Measurements from ENCODE around the gene MN1. TPM values are rescaled to one million over a fixed set of nuclear protein-coding genes. Genes with fewer than 3 reads are reported as not detected.
A peak's percentile ranks its signal among the peaks of the same experiment; 100 is the strongest.

MN1 gene
- polyA plus RNA-seq, 12 donors = 10.6 to 27.6 (median 16.2) TPM; not detected in 1

DNA sequence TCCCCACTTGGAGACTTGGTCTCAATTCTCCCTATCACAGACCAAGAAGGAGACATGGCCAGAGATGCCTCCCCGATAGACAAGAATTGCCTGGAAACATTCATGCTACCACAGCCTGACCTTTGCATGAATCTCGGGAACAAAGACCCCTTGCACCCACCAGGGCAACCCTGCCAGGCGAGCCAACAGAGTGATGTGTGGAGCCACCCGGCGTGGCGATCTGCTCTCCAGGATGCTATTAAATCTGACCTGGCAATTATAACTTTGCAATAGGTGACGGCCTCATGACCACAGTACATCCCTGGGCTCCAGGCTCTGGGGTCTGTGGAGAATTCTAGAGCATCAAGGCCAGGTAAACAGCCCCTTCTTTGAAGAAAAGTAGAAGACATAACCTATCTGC is 31.1 kb upstream of the MN1 start:
- DNase-seq = no peak

DNA sequence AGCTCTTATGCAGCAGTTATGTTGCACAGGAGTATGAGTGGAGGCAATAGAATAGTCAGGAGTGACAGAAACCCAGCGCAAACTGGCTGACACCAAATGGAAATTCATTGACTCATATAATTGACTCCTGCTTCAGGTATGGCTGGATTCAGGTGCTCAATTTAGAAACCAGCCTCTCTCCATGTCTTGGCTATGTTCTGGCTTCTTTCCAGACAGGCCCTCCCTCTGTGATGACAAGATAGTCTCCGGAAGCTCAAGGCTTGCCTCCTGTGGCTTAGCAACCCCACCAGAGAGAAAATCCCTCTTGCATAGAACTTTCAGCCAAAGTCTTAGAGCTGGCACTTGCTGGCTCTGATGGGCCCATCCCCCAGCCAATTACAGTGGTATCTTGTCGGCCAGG is 28.1 kb upstream of the MN1 start:
- DNase-seq = no peak

DNA sequence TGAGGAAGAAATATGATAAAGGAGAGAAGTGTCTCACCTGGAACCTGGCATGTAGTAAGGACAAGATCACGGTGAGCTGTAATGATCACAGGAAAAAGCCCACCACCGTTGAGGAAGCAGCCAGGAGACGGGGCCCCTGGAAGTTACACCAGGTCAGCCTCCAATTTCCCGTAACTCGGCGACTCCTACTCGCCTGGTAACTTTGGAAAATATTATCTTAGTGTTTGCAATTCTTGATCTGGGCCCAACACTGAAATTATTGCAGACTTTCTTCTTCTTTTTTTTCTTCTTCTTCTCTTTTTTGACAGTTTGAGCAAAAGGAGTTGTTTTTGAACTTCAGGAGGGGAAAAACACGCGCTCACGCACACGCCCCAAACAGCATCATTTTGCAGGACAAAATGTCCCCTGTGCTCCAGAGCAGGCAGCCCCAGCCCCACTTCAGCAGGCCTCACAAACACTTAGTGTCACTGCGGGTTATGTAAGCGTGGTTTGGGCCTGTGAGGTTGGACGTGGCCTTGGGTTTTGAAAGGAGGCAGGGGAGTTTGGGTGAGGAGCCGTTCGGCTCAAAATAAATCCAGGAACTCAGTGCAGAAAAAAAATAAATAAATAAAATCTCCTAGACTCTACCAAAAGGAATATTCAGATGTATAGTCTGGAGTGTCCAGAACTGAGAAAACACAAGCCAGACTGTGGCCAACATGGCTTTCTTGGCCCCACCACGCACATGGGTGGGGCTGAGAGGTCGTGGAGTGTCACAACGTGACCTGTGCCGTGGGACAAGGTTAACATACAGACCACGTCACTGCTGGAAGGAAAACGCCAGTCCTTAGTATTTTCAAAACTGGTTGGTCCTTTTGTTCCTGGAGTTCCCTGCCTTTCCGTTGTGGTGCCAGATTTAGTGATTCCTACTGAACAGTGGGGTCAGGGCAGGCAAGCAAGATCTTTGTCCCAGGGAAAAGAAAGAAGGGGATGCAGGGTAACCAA is 26.3 kb upstream of the MN1 start:
- no peak for DNase-seq

DNA sequence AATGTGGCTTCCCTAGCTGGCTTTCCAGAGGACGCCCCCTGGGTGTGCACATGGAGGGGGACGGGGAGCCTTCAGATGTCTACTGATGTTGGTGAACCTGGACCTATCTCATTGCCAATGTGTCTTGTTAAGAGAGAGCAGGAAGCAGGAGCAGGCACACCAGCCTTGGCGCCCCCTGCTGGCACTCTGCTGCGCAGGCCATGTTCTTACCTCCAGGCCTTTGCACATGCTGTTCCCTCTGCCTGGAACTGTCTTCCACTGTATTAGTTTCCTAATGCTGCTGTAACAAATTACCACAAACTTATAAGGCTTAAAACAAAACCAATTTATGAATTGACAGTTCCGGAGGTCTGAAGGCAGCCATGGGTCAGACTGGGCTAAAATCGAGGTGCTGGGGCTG is 23.6 kb upstream of the MN1 start:
- DNase-seq = no peak

DNA sequence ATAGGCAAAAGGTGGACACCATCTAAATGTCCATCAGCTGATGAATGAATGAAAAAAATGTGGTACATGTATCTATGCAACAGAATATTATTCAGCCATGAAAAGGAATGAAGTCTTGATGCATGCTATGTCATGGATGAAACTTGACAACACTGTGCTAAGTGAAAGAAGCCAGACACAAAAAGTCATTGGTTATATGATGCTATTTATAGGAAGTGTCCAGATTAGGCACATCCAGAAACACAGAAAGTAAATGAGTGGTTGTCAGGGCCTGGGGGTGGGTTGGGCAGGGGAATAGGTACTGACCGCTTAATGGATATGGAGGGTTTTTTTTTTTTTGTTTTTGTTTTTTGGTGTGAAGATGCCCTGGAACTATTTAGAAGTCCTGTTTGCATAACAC is 21.7 kb upstream of the MN1 start:
- DNase-seq = no peak

DNA sequence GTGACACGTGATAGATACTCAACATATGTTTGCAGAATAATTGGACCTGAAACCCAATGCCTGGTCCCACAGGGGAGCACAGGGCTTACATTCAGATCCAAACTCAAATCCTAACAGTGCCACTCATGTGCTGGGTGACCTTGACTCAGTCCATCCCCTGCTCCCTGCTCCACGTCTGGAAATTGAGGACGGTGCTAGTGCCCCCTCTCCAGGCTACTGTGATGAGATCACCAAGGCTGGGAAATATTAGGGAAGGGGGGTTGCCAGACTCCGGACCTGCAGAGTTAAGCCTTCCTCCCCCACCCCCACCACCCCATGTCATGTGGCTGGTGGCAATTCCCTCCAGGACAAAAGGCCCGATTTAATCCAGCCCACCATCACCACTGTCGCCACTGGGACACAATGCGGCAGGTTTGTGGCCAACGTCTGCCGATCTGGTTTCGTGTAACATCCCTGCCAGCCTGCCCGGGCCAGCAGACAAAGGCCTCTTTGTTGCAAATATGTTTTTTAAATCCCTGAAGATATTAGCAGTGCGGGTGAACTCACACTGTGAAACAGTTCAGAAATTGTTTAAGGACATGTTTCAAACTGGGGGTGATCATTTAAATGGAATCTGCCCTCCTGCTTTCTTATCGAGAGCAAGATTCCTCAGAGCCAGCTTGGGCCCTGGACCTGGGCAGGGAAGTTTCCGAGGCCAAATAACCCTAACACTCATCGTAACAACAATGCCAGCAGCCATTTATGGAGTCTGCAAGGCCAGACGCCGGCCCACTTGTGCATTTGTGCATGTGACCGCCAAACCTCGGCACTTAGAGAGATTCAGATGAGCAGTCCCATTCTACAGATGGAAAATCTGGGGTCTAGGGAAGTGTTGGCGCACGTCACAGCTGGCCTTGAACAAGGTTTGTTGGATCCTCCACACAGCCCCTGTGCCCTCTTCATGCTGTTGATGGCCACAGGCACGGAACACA is 19.6 kb upstream of the MN1 start:
- no peak for DNase-seq

DNA sequence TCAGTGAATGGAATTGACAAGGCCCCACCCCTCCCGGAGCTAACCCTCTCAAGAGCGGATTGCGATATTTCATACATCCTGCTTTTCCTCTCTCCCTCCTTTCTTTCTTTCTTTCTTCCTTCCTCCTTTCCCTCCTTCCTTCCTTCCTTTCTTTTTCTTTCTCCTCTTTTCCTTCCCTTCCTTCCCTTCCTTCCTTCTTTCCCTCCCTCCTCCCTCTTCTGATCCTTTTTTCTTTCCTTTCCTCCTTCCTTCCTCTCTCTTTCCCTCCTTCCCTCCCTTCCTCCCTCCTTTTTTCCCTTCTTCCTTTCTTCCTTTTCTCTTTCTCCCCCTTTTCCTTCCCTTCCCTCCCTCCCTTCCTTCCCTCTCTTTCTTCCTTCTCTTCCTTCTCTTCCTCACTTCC is 15.0 kb upstream of the MN1 start:
- no peak for DNase-seq

DNA sequence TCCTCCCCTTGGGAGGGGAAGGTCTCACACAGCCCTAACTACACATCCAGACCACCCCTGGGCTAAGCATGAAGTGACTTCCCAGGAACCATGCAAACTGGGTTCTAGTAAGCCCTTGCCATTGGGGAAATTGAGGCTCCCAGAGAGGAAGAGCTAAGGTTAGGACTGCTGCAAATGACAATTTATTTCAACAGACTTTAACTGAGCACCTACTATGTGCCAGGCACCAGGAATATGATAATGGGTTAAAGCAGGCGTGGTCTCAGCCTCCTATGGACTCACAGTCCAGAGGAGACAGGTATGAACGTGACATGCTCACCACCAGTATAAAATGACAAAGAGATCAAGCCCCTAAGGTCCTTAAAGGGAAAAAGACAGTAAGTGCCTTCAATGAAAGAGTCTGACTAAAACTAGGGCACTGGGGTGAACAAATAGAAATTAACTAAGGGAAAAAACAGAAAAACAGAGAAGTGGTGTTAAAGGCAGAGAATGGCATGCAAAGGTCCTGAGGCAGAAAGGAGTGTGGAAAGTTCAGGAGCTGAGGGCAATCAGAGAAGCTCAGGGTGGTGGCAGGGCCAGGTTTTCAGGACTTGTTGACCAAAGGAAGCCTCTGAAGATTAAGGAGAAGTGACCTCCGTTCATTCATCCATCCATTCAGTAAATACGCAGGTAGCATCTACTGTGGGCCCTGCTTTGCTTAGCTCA is 14.4 kb upstream of the MN1 start:
- no peak for DNase-seq

DNA sequence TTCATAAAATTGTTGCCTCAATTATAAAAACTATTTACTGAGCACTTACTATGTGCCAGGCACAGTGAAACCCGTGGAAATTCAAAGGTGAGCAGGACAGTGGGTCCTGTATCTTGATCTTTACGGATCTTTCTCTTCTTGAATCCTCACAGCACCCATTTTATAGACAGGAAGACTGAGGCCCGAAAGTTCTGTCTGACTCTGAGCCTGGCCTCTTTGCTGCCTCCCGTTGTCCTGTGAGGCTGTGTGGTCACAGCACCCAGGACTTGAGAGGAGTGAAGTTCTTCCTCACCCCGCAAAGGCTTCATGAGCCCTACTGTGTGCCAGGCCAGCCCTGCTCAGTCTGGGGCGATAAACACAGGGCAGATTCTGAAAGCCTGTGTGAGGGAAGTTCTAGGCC is 13.4 kb upstream of the MN1 start:
- no peak for DNase-seq

DNA sequence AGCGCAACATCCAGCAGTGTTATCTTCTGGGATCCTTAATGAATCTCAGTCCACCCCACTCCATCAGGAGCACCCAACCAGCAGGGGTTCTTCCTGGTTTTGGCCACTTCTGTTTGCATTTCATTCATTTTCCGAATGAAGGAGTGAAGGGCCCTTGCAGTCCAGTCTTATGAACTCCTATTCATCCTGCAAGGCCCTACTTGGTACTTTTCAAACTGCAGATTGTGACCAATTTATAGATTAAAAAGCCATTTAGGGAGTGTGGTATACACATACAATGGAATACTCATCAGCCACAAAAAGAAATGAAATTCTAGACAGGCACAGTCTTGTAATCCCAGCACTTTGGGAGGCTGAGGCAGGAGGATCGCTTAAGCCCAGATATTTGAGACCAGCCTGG is 10.2 kb upstream of the MN1 start:
- no peak for DNase-seq

DNA sequence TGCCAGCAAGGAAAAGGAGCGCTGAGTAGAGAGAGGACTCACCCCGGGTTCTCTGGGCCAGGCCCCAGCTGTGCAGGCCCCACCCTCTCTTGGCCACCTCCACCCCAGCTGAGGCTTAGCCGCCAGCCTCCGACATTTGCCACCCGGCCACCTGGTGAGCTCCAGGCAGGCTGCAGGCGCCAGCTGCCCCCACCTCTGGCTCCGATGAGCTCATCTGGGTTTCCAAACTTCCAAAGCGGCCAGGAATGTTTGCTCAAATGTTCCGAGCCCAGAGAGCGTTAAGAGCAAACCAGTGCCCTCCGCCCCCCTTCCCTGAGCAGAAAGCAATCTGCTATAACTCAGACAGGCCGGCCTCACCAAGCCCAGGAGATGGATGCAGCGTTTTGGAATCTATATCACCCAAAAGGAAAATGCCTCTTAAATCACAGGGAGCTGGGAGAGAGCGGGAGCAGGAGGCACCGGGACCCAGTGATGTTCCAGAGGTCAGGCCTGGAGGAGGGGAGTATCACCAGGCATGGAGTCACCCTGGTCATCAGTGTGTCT is 9.1 kb upstream of the MN1 start:
- peak; percentile 84 for DNase-seq

DNA sequence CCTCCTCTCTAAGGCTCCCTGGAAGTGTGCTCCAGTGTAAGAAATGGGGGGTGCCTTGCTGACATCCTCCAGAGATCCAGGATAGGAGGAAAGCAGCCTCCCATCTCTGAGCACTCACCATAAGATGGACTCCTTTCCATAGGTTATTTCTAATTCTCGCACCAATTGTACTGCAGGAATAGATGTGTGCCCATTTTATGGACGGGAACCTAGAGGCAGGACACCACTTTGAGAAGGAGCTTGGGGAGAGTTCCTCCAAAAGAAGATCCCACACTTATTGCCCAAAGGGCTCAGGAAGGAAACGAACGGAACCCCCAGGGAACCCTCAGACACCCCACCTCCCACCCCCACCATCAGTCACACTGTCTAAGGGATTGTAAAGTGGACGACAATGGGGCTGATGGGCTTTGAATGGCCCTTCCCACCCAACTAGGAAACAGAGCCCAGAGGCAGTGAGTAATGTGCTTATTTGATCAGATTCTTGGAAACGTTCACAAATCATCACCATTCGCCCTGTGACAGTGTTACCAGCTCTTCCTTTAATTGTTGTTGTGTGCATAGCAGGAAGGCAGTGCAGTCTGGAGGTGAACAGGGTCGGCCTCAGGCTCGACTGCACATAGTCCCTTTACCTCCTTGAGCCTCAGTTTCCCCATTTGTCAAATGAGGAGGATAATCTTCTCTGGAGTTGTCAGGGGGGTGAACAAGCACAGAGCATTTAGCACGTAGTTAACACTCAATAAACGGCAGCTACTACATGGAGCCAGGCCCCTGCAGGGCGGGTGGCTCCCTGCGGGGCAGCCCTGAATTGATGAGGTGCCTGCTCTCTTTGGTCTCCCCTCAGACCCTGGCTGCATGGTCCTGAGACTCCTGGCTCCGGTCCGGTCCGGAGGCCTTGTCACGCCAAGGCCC is 8.4 kb upstream of the MN1 start:
- DNase-seq = no peak

DNA sequence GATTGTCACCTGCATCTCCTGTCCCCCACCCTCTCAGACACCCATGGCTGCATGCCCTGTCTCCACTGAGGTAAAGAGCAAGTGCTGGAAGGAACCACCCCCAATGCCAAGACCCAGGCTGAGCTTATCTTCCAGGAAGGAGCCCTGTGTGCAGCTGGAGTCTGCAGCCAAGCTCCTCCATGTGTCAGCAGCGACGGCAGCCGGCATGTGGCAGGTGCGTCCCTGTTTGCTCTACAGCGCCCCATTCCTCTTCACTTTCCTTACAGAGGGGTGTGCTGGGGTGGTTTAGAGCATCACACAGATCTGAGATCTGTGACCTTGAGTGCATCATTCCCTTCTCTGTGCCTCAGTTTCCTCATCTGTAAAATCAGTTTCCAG is 7.7 kb upstream of the MN1 start:
- no peak for DNase-seq

DNA sequence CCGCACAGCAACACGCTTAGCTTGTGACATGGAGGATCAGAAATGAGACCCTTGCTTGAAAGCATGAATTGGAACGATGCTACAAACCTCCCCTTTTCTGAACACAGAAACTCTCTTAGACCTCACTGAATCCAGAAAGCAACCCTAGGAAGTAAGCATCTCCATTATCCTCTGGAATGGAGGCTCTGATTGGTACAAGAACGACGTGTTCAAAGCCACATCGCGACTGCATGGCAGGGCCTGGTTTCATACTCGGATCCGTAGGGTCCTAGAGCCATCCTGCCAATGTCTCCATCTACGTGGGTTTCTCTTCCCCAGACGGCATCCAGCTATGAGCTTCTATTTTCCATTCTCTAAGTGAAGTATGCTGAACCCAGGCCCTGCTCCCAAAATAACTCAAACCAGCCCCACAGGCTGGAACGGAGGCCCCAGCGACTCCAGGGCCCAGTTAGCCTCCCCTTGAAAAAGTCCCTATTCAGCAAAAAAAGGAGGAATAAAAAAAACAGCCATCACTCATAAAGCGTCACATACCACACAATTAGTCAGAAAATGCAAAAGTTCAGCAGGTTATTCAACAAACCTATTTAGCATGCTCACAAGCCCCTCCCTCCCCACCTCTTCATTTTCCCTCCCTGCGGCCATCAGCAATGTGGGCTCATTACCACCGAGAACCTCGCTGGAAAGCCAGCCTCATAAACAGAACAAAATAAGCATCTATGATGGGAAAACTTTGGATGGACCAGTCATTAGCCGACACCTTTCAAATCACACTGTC is 7.1 kb upstream of the MN1 start:
- DNase-seq = no peak

DNA sequence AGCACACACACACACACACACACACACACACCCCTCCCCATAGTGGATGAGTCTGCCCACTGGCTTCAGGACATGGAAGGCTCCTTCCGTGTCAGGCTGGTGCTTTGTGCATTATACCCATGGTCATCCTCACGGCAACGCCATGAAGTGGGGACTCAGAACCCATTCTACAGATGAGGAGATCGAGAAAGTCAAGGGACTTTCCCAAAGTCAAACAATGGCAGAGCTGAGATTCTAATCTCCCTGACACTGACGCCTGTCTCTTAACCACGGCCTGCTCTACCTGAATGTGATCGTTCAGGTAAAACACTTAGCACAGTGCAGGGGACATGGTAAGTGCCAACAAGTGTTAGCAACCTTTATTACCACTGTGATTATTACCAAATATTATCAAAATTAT is 4.3 kb upstream of the MN1 start:
- DNase-seq = no peak

DNA sequence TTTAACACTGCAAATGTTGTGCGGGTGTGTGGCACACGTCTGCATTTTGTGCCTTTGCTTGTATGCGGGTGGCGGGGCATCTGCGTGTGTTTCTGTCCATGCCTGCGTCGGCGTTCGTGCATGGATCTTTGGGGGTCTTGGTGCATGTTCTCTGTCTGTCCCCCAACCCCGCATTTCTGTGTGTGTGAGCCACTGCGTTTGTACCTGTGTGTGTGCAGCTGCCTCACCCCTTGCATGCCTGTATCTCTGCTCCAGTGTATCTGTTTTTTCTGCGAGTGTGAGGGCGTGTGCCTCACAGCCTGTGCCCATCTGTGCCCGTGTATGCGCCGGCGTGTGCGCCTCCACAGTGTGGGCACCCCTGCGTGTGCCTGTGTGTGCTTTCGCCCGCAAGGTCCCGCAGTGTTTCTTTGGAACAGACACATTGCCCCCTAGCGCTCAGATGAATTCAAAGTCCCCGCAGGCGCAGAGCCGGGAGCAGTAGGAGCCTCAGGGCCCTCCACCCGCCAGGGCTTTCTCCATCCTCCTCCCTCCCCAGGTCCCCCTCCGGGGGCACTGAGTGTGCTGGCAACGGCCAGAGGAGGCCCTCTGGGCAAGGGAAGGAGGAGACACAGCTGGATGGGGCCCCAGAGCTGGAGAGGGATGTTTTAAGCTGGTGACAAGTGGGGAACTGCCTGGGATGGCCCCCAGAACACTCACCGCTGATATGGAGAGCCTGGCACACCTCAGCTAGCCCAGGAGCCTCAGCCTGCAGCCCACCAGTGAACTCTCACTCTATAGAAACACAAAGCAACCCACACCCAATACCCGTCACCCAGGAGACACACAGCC is 3.1 kb upstream of the MN1 start:
- peak; percentile 75 for DNase-seq

DNA sequence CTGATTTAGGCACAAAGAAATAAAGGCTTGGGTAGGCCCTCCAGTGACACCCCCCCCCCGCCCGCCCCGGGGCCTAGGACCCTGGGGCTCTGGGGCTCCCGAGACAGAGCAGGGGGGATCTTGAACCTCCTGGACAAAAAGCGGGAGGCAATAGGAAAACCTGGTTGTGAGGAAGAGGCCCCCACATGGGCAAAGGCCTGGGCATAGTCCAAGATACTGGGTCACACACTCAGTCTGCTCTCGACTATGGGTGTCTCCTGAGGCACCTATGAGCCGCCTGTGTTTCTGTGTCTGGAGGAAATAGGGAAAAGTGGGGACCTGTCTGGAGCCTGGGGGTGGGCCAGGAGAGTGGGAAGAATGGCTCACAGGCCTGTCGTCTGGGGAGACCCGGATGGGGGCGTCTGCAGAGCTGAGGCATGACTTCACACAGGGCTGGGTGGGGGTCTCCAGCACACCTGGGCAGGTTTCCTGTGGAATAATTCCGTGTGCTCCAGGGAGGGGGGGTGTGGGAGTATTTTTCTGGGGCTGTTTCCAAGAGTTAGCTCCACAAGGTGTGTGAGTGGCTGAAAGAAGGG is 2.4 kb upstream of the MN1 start:
- no peak for DNase-seq

DNA sequence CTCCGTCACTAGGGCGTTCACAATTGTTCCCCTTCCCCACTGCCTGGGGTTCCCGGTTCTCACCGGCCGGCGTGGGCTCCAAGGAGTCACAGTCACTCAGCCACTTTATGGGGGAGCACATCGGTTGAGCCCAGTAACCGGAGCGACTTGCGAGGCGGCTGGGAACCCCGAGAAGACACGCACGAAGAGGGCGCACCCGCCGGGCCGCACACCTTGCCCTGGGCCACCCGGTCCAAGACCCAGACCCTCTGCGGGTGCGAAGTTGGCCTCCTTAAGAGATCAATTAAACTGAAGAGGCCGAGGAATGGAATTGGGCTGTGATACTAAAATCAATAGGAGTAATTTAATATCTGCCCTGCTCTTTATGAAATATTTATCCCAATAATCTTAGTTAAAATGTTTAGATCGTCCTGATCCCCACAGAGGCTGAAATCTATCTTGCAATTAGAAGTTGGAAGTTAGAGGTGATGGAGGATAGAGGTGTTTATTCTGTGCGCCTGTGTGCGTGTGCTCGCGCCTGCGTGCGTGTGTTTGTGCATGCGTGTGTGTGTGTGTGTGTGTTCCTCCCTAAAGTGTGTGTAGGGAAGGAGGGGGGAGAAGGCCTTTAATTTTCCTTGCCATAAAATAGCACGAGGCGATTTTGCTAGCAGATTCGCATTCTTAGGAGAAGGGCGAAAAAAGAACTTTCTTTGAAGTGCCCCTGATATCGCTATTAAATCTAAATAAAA is 954 bp upstream of the MN1 start:
- DNase-seq = no peak

Measured in muscle of arm (tissue), 12 donors.